Subcutaneous abdominal adipose tissue (tissue), 5 donors: Measurements from ENCODE around the gene PRR7.

Experiments used
- H3K27ac ChIP-seq: one replicate; pipeline ENCODE4 v1.7.0; 2013; ENCODE audit warnings: low read depth, mild to moderate bottlenecking, inconsistent platforms, low read length, moderate library complexity
- H3K27me3 ChIP-seq, 5 donors: one replicate each; pipeline ENCODE4 v1.7.0; 2013; ENCODE audit warnings: low read length in 5 of 5, inconsistent platforms in 1 of 5; ENCODE audit not compliant: control insufficient read depth in 5 of 5, insufficient read depth in 4 of 5
- H3K36me3 ChIP-seq, 5 donors: one replicate each; pipeline ENCODE4 v1.7.0; 2013; ENCODE audit warnings: low read length in 5 of 5; ENCODE audit not compliant: control insufficient read depth in 5 of 5, insufficient read depth in 5 of 5
- H3K4me1 ChIP-seq, 5 donors: one replicate each; pipeline ENCODE4 v1.7.0; 2013; ENCODE audit warnings: low read length in 5 of 5, mild to moderate bottlenecking in 3 of 5, moderate library complexity in 1 of 5; ENCODE audit not compliant: control insufficient read depth in 5 of 5, insufficient read depth in 5 of 5
- H3K4me3 ChIP-seq, 5 donors: one replicate each; pipeline ENCODE4 v1.7.0; 2013; ENCODE audit warnings: low read length in 5 of 5, low read depth in 1 of 5
- H3K9ac ChIP-seq, 5 donors: one replicate each; pipeline ENCODE4 v1.7.0; 2013; ENCODE audit warnings: low read length in 5 of 5, mild to moderate bottlenecking in 4 of 5, moderate library complexity in 3 of 5
- H3K9me3 ChIP-seq, 5 donors: one replicate each; pipeline ENCODE4 v1.7.0; 2013; ENCODE audit warnings: low read length in 5 of 5; ENCODE audit not compliant: control insufficient read depth in 5 of 5
- donor health status: healthy.
- donor health status: healthy.
- donor health status: healthy.
- donor health status: healthy.
- donor health status: healthy.

PRR7 gene

DNA sequence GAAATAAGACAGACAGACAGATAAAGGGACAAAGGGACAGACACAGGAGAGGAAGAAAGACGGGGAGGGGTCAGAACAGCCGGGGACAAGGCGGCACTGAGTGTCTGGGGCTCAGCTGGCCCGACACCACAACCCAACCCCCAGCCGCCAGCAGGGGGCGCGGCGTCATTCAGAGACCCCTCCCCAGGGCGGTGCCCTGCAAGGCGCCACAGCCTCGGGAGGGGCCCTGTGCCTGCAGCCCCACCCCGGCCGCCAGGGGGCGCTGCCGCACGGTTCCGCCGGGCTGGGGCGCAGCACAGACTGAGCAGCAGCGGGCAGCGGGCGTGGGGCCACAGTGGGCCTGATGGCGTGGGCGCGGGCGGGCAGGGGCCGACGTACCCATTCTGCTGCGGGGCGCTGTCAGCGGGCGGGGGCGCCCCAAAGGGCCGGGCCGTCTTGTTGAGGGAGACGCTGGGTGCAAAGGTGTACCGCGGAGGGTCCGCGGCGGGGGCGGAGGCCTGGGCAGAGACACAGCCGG, 44.9 kb downstream of the PRR7 start:
- Histone ChIP-seq H3K36me3 (peaks cover 0 to 57% (median 44%) of the 10 kb centered on the region in 5 donors), H3K4me1 (peaks cover 0 to 34% (median 28%) of the 10 kb centered on the region in 5 donors)

DNA sequence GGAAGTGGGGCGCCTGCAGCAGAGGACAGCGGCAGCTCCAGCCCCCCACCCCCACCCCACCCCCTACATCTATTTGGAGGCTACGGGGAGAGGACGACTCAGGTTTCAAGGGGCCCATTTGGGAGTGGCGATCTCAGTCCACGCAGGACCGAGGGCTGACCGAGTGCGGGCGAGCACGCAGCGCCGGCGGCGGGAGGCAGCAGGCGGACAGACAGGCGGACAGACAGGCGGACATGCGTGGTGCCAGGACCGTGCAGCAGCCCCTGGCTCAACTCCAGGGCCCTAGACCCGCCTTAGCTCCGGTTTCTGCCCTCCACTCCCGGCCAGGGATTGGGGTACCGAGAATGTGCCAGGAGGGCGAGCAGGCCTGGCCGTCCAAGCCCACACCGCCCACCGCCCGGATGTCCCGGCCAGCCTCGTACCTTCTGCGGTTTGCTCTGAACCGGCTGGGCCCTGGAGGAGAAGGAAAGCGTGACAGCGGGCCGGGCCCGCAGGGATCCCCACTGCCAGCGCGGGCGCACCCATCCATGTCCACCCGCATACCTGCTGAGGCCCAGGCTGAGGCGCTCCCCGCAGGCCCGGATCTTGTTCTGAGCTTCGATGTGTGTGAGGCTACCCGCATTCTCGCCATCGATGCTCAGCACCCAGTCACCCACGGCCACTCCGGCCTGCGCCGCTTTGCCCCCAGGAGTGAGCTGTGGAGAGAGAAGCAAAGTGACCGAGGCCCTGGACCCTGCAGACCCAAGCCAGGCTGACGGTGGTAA, 45.6 kb downstream of the PRR7 start:
- H3K9me3 ChIP-seq = no peaks in the 10 kb centered on the region
- H3K27ac ChIP-seq = no peak overlapping the region
- no peak overlapping the region for H3K9ac ChIP-seq
- H3K4me3 ChIP-seq = no peak overlapping the region
- H3K36me3 ChIP-seq = peaks cover 0 to 55% (median 42%) of the 10 kb centered on the region in 5 donors
- H3K4me1 ChIP-seq = peaks cover 0 to 40% (median 34%) of the 10 kb centered on the region in 5 donors
- no peaks in the 10 kb centered on the region for H3K27me3 ChIP-seq

More for the DNA sequence above, 44.9 kb downstream of the PRR7 start:
- H3K27ac ChIP-seq = no peak overlapping the region
- H3K9ac ChIP-seq = no peak overlapping the region
- no peaks in the 10 kb centered on the region for H3K9me3 ChIP-seq
- H3K4me3 ChIP-seq = no peak overlapping the region
- H3K27me3 ChIP-seq = no peaks in the 10 kb centered on the region

DNA sequence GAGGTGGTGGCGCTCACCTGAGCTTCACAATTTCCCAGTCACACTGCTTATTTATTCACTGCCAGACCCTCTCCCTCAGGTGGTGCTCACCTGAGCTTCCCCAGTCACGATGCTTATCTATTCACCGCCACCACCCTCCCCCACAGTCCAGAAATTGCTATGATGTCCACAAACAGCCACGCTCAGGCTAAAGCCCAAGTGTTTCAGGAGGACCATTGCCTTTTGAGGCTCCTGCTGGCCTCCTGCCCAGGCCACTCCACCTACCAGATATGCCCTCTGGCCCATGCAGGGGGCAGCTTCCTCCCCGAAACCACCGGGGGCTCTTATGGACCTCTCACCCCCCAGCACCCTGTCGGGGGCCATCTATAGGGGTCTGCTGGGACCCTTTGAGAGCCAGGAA, 46.2 kb downstream of the PRR7 start:
- H3K9me3 ChIP-seq = no peaks in the 10 kb centered on the region
- H3K27me3 ChIP-seq = no peaks in the 10 kb centered on the region
- H3K27ac ChIP-seq = no peak overlapping the region
- peaks cover 0 to 48% (median 35%) of the 10 kb centered on the region in 5 donors for H3K36me3 ChIP-seq
- H3K9ac ChIP-seq = no peak overlapping the region
- peaks cover 0 to 42% (median 37%) of the 10 kb centered on the region in 5 donors for H3K4me1 ChIP-seq
- no peak overlapping the region for H3K4me3 ChIP-seq

DNA sequence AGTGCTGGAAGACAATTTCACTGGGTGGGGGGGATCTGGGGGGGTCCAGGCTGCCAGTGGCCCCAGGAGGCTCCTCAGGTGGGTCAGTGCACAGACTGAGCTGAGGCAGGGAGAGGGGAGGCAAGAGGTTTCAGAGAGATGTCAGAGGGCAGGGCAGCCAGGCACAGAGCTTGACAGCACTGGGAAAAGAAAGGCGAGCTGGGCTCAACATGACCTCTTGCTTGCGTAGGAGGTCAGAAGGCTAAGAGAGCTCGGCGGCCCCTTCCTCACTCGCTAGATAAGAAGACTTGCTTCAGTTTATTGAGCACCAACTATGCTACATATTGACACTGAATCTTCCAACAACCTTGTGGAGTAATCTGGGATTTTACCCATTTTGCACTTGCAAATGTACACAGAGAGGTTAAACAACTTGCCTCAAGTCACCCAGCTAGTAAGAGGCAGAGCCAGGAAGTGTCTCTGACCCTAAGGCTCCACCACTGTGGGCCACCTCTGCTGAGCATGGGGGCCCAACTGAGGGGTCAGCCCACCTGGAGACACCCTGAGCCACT, 47.3 kb downstream of the PRR7 start:
- H3K9me3 ChIP-seq = no peaks in the 10 kb centered on the region
- H3K27me3 ChIP-seq = no peaks in the 10 kb centered on the region
- no peak overlapping the region for H3K4me3 ChIP-seq
- peaks cover 0 to 38% (median 26%) of the 10 kb centered on the region in 5 donors for H3K36me3 ChIP-seq
- peaks cover 0 to 50% (median 44%) of the 10 kb centered on the region in 5 donors for H3K4me1 ChIP-seq
- no peak overlapping the region for H3K9ac ChIP-seq
- H3K27ac ChIP-seq = peak overlapping the region; percentile 74

DNA sequence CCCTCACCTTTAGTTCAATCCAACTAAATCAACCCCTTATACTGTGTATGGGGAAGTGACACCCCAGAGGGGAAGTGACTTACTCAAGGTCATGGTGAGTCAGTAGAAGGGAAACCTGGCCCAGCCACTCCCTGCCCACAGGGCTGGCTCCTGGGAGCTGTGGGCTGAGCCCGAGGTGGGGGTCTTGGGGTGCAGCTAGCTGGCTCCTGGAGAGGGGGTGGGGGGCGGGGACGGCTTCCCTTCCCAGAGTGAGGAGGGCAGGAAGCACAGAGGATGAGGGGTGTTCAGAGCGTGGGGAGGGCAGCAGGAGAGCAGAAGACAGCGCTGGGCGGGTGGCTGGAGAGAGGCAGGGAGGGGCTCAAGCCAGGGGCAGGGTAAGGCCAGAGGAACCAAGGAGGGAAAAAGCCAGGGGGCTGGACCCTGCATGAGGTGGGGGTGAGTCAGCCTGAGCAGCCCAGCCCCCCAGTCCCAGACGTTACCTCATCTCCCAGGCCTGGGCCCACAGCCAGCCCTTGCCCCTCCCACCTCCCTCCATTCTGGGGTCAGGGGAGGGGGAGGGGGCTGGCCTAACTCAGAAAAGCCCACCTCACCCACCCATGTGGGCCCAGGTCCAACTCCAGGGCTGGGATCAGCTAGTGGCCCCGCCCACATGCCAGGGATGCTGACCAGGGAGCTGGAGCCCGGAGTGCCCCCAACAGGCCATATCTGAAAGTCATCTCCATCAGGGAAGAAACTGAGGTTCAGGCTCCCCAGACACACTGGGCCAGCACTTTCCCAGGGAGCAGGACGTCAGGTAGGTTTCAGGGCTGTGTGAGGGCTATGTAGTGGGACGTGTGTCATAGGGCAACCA, 48.0 kb downstream of the PRR7 start:
- no peaks in the 10 kb centered on the region for H3K9me3 ChIP-seq
- peaks cover 0 to 32% (median 21%) of the 10 kb centered on the region in 5 donors for H3K36me3 ChIP-seq
- H3K4me1 ChIP-seq = peaks cover 0 to 50% (median 44%) of the 10 kb centered on the region in 5 donors
- H3K4me3 ChIP-seq = peak overlapping the region in 2 of 5 donors; percentile 11 to 79
- no peaks in the 10 kb centered on the region for H3K27me3 ChIP-seq
- H3K27ac ChIP-seq = peak overlapping the region; percentile 74
- H3K9ac ChIP-seq = no peak overlapping the region

DNA sequence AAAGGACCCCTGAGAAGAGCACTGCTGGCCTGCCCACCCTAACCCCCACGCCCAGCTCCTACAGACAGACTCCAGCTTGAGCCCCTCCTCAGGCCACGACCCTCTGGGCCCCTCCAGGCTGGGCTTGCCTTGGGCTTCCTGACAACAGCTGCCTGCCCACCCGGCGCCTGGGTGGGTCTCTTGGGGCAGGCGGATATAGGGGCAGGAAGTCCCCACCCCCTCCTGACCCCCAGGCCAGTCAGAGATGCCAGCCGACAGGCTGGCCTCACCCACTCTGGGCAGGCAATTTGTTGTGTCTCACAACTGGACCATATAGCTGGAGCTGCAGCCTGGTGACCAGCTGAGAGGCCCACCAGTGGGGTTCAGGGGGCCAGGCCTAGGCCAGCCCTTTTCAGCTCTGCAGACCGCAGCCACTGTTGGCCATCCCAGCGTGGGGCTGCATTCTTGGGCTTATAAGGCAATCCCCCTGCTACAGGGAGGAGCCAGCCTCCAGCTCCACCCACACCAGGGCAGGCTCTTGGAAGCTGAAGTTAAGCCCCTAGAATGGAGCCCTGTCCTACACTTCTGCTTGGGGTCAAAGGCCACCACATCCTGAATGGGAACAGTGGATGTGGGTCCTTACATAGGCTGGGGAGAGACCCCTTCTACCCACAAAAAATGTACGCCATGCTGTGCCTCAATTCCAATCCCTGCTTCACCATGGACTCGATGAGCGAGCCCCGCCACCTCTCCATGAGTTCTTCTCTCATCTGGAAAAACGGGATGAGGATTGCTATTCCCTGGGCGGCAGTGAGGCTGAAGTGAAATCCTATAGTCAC, 48.8 kb downstream of the PRR7 start:
- Histone ChIP-seq H3K9me3 (no peaks in the 10 kb centered on the region), H3K27ac (peak overlapping the region; percentile 74), H3K4me1 (peaks cover 0 to 50% (median 44%) of the 10 kb centered on the region in 5 donors), H3K9ac (peak overlapping the region in 2 of 5 donors; percentile 34 to 59), H3K4me3 (peak overlapping the region in 4 of 5 donors; percentile 29 to 79 (median 64)), H3K27me3 (no peaks in the 10 kb centered on the region), H3K36me3 (peaks cover 0 to 23% (median 13%) of the 10 kb centered on the region in 5 donors)

DNA sequence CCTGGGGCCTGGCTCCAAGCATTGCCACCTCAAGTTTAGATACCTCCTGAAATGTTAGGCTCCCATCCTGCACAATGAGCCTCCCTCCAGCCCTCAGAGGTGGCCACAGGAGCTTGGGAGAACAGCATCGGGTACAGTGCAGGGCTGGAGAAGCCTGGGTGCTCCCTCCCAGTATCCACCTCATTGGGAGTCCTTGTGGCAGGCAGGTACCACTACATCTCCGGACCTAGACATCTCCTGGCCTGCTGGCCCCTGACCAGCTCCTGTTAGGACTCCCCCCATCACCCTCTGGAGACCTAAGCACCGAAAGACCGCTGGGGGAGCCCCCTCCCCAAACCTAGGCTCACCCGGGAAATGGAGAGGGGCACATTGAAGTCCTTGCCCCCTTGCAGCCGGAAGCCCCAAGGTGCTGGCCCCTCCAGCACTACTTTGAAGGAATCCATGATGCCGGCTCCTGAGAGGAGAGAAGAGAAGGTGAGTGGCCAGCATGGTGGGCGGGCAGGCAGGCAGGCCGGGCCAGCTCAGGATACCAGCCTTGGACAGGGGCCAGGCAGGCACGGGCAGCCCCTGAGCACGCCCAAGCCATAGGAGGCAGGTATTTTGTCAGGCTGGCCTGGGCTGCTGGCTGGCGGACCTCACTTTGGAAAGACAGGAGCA, 49.6 kb downstream of the PRR7 start:
- Histone ChIP-seq H3K4me1 (peaks cover 2 to 51% (median 48%) of the 10 kb centered on the region in 5 donors), H3K27me3 (no peaks in the 10 kb centered on the region), H3K27ac (peak overlapping the region; percentile 74), H3K4me3 (peak overlapping the region; percentile 29 to 79 (median 55)), H3K36me3 (peaks cover 0 to 16% (median 7%) of the 10 kb centered on the region in 5 donors), H3K9ac (peak overlapping the region in 3 of 5 donors; percentile 34 to 61 (median 59)), H3K9me3 (no peaks in the 10 kb centered on the region)

DNA sequence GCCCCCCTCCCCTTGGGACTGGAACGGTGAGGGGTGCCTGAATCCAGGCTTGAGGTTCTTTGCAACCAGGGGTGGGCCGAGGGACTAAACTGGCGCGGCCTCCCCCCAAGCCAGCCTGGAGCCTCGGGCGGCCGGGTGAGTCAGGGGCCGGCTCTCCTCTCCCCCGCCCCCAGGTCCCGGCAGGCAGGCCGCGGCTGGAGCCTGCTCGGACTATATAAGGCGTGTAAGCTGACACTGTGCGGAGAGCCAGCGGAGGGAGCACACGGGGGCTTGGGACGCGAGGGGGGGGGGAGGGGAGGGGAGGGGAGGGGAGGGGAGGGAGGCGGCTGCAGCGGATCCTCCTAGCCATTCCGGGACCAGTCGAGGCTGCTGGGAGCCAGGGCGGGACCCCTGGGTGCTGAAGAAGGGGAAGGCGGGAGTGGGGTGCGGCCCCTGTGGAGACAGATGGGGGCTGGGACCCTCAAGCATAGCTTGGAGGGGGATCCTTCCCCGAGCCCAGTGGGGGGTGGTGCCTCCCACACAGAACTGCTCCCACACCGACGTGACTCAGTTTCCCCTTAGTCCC, 50.2 kb downstream of the PRR7 start:
- peaks cover 0 to 12% (median 4%) of the 10 kb centered on the region in 5 donors for H3K36me3 ChIP-seq
- peak overlapping the region in 4 of 5 donors; percentile 34 to 72 (median 61) for H3K9ac ChIP-seq
- peak overlapping the region in 4 of 5 donors; percentile 69 to 79 (median 72) for H3K4me3 ChIP-seq
- H3K4me1 ChIP-seq = peaks cover 2 to 56% (median 49%) of the 10 kb centered on the region in 5 donors
- H3K27me3 ChIP-seq = no peaks in the 10 kb centered on the region
- no peaks in the 10 kb centered on the region for H3K9me3 ChIP-seq
- peak overlapping the region; percentile 74 for H3K27ac ChIP-seq
